T-helper 1 cell treated with Interleukin-12 subunit alpha and Interleukin-12 subunit beta and Interleukin-4 antibody, amounts not matched to agents 30 μg/mL and 1 μg/mL, for 36 hours (primary cell): ENCODE data around the gene PMFBP1.

Source experiments
- H3K27ac Mint-ChIP-seq: one replicate; pipeline ENCODE4 v1.8.0; 2021; ENCODE audit warnings: mild to moderate bottlenecking, mixed read lengths
- H3K27me3 Mint-ChIP-seq: one replicate; pipeline ENCODE4 v1.8.0; 2021; ENCODE audit warnings: low read depth, mixed read lengths
- H3K36me3 Mint-ChIP-seq: one replicate; pipeline ENCODE4 v1.8.0; 2021; ENCODE audit warnings: low read depth, mixed read lengths
- H3K4me1 Mint-ChIP-seq: one replicate; pipeline ENCODE4 v1.8.0; 2021; ENCODE audit warnings: low read depth, mixed read lengths
- H3K4me3 Mint-ChIP-seq: one replicate; pipeline ENCODE4 v1.8.0; 2021; ENCODE audit warnings: mild to moderate bottlenecking, moderate library complexity, mixed read lengths
- H3K9me3 Mint-ChIP-seq: one replicate; pipeline ENCODE4 v1.8.0; 2021; ENCODE audit warnings: mixed read lengths

Gene PMFBP1

GRCh38 chr16:72168365-72168764 is 3.6 kb downstream of the PMFBP1 start:
- Mint-ChIP-seq H3K4me3 (no peak overlapping the region), H3K27me3 (peaks cover 1% of the 10 kb centered on the region), H3K36me3 (no peaks in the 10 kb centered on the region)

DNA sequence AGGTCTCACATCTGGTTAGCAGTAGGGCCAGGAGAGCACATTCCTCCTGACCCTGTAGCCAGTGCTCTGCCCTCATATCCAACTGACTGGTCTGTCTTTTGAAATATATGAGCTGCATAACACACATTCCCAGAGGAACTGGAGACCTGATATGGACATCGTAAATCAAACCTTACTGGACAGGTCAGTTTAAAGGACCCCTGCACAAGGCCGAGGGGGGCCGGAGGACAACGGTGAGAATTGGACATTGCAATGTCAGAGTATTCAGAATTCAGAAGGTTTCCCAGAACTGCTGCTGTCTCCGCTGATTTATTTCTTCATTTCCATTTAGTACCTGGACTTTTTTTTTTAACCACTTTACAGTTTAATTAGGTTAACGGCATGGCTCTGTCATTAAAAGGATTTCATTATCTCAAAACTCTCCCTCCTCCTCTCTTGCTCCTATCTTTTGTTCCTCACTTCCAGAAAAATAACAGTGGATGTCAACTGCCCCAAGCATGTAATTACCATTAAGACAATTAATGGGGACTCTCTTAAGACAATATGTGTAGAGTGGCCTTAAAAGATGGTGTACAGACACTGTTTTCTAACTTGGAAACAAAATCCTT is 4.9 kb downstream of the PMFBP1 start:
- Mint-ChIP-seq H3K9me3 (no peaks in the 10 kb centered on the region), H3K36me3 (no peaks in the 10 kb centered on the region), H3K4me1 (no peaks in the 10 kb centered on the region), H3K4me3 (no peak overlapping the region), H3K27ac (no peak overlapping the region), H3K27me3 (peaks cover 7% of the 10 kb centered on the region)

More at GRCh38 chr16:72168365-72168764, 3.6 kb downstream of the PMFBP1 start:
- Mint-ChIP-seq H3K27ac (no peak overlapping the region), H3K9me3 (peaks cover 3% of the 10 kb centered on the region), H3K4me1 (no peaks in the 10 kb centered on the region)

DNA sequence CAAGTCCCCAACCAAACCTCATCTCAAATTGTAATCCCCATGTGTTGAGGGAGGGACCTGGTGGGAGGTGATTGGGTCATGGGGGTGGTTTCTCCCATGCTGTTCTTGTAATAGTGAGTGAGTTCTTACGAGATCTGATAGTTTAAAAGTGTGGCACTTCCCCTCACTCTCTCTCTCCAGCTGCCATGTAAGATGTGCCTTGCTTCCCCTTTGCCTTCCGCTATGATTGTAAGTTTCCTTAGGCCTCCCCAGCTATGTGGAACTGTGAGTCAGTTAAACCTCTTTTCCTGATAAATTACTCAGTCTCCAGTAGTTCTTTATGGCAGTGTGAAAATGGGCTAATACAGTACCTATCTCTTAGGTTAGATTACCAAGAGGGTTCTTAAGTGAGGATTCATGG is 5.8 kb downstream of the PMFBP1 start:
- Mint-ChIP-seq H3K4me1 (no peaks in the 10 kb centered on the region), H3K27ac (no peak overlapping the region), H3K27me3 (peaks cover 9% of the 10 kb centered on the region), H3K9me3 (no peaks in the 10 kb centered on the region), H3K4me3 (no peak overlapping the region), H3K36me3 (no peaks in the 10 kb centered on the region)

- no peaks in the 10 kb centered on the region for H3K9me3 Mint-ChIP-seq
These were observed 7.3 kb downstream of the PMFBP1 start for GRCh38 chr16:72164691-72165090.

DNA sequence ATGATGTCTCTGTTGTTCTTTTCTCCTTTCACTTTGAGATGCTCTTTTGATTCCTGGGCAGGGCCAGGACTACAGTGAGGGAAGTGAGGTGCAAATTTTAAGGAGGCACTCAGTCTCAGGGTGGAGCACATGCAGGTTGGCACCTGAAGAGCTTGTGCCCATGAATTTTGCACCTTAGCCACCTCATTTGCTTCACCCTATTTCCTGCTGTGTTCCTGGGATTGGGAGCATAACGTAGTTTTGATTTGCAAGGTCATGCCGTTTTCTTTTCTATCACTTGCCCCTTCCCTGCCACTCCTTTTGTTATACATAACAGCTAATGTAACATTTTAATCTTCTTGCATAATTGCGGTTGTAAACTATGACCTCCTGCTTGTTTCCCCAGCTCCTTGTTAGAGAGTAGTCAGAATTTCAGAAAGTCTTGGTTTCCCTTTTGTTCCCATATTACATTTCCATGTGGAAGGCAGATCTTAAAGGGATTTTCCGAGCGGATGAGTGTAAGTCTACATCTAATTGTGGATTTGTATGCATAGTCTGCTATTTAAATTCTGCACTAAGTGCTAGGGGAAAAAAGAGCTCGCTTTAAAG is 9.8 kb downstream of the PMFBP1 start:
- H3K9me3 Mint-ChIP-seq = no peaks in the 10 kb centered on the region
- no peaks in the 10 kb centered on the region for H3K4me1 Mint-ChIP-seq
- no peak overlapping the region for H3K27ac Mint-ChIP-seq
- no peak overlapping the region for H3K4me3 Mint-ChIP-seq
- H3K36me3 Mint-ChIP-seq = no peaks in the 10 kb centered on the region
- H3K27me3 Mint-ChIP-seq = peaks cover 9% of the 10 kb centered on the region

More at GRCh38 chr16:72164691-72165090, 7.3 kb downstream of the PMFBP1 start:
- Mint-ChIP-seq H3K36me3 (no peaks in the 10 kb centered on the region), H3K27me3 (peaks cover 9% of the 10 kb centered on the region), H3K27ac (no peak overlapping the region), H3K4me3 (no peak overlapping the region), H3K4me1 (no peaks in the 10 kb centered on the region)

DNA sequence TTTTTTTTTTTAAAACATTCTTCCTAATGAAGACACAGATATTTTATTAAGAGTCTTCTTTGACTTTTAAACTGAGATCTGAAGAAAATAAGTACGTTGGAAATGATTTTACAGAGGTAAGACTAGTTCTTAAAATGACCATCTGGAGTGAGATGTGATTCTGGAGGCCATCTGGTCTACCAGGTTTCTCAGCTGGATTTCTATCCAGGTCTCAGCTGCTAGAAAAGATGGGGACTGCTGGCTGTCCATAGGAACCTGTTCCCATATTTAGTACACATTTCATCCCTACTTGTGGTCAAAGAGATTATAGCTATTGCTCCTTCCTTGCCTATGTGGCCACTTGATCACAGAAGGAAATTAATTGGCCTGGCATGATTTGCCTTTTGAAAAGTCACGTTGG is 12.2 kb downstream of the PMFBP1 start:
- H3K4me3 Mint-ChIP-seq = no peak overlapping the region
- H3K4me1 Mint-ChIP-seq = no peaks in the 10 kb centered on the region
- H3K27me3 Mint-ChIP-seq = peaks cover 9% of the 10 kb centered on the region
- no peaks in the 10 kb centered on the region for H3K36me3 Mint-ChIP-seq
- H3K9me3 Mint-ChIP-seq = no peaks in the 10 kb centered on the region
- no peak overlapping the region for H3K27ac Mint-ChIP-seq

GRCh38 chr16:72159386-72159785 is 12.6 kb downstream of the PMFBP1 start:
- Mint-ChIP-seq H3K27ac (no peak overlapping the region), H3K27me3 (peaks cover 9% of the 10 kb centered on the region), H3K4me1 (no peaks in the 10 kb centered on the region), H3K36me3 (no peaks in the 10 kb centered on the region), H3K9me3 (no peaks in the 10 kb centered on the region), H3K4me3 (no peak overlapping the region)

- H3K27ac Mint-ChIP-seq = no peak overlapping the region
- no peaks in the 10 kb centered on the region for H3K9me3 Mint-ChIP-seq
- H3K27me3 Mint-ChIP-seq = peaks cover 4% of the 10 kb centered on the region
- H3K36me3 Mint-ChIP-seq = no peaks in the 10 kb centered on the region
- H3K4me1 Mint-ChIP-seq = no peaks in the 10 kb centered on the region
- no peak overlapping the region for H3K4me3 Mint-ChIP-seq
These were observed 22.1 kb downstream of the PMFBP1 start for GRCh38 chr16:72149676-72150464.

DNA sequence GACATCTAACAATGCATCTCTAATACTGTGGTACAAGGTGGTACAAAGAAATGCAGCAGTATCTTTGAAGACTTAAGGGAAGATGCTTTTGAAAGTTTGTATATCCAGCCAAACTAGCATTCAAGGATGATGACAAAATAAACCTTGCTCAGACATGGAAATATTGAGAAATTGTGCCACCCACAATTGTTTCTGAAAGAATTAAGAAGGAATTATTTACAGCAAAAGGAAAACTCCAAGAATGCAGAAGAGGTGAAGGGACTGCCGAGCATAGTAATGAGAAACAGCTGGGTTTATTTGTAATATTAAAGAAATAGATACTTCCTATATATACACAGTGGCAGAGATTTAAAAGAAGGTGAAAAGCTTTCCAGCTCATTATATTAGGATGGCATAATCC is 29.5 kb downstream of the PMFBP1 start:
- no peak overlapping the region for H3K4me3 Mint-ChIP-seq
- no peaks in the 10 kb centered on the region for H3K36me3 Mint-ChIP-seq
- H3K9me3 Mint-ChIP-seq = no peaks in the 10 kb centered on the region
- H3K27ac Mint-ChIP-seq = no peak overlapping the region
- H3K27me3 Mint-ChIP-seq = peaks cover 6% of the 10 kb centered on the region
- no peaks in the 10 kb centered on the region for H3K4me1 Mint-ChIP-seq

DNA sequence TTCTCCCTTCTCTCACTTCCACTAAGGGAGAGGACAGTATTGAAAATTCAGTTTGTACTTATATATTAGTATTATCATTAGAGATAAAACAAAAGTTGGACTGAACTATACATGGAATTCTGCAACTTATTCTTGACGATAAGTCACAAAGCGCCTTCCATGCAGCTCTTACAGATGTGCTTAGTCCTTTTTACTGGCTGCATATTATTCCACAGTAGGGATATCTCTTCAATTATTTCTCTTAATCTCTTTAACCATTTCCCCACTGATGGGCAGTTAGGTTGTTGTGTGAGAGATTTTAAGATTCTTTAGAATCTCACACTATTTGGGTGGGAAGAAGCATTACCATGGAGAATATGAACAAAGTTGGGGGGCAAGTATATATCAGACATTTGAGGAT is 32.0 kb downstream of the PMFBP1 start:
- Mint-ChIP-seq H3K4me1 (no peaks in the 10 kb centered on the region), H3K9me3 (no peaks in the 10 kb centered on the region), H3K27ac (no peak overlapping the region), H3K4me3 (no peak overlapping the region), H3K27me3 (peaks cover 2% of the 10 kb centered on the region), H3K36me3 (no peaks in the 10 kb centered on the region)

DNA sequence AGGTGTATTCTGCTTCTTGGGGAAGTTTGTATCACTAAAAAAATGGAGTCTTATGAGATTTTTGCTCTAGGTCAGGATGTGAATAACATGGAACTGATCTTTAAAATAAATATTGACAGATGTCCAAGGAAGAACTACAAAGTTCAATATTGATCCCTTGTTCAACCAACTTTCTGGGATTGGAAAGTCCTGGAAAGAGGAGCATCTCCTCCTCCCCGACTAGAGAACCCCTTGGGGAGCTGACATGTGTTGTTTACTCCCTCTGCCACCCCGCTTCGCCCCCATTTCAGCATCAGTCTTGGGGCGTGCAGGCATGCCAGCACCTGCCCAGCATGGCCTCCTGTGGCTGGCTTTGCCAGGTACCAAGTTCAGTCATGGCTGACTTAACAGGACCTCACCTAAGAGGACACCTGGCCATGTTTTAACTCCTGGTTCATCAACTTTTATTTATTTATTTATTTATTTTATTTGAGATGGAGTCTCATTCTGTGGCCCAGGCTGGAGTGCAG is 33.8 kb downstream of the PMFBP1 start:
- no peaks in the 10 kb centered on the region for H3K4me1 Mint-ChIP-seq
- no peaks in the 10 kb centered on the region for H3K9me3 Mint-ChIP-seq
- H3K27me3 Mint-ChIP-seq = no peaks in the 10 kb centered on the region
- no peak overlapping the region for H3K27ac Mint-ChIP-seq
- no peak overlapping the region for H3K4me3 Mint-ChIP-seq
- no peaks in the 10 kb centered on the region for H3K36me3 Mint-ChIP-seq

GRCh38 chr16:72137380-72138063 is 34.4 kb downstream of the PMFBP1 start:
- no peak overlapping the region for H3K4me3 Mint-ChIP-seq
- H3K9me3 Mint-ChIP-seq = no peaks in the 10 kb centered on the region
- H3K36me3 Mint-ChIP-seq = no peaks in the 10 kb centered on the region
- H3K27me3 Mint-ChIP-seq = no peaks in the 10 kb centered on the region
- H3K27ac Mint-ChIP-seq = no peak overlapping the region
- H3K4me1 Mint-ChIP-seq = no peaks in the 10 kb centered on the region

GRCh38 chr16:72134507-72134906 is 37.4 kb downstream of the PMFBP1 start:
- no peaks in the 10 kb centered on the region for H3K4me1 Mint-ChIP-seq
- no peak overlapping the region for H3K27ac Mint-ChIP-seq
- H3K27me3 Mint-ChIP-seq = no peaks in the 10 kb centered on the region
- H3K4me3 Mint-ChIP-seq = no peak overlapping the region
- no peaks in the 10 kb centered on the region for H3K36me3 Mint-ChIP-seq
- H3K9me3 Mint-ChIP-seq = no peaks in the 10 kb centered on the region

GRCh38 chr16:72132726-72133125 is 39.2 kb downstream of the PMFBP1 start:
- H3K27ac Mint-ChIP-seq = no peak overlapping the region
- no peaks in the 10 kb centered on the region for H3K4me1 Mint-ChIP-seq
- peaks cover 5% of the 10 kb centered on the region for H3K27me3 Mint-ChIP-seq
- H3K4me3 Mint-ChIP-seq = no peak overlapping the region
- no peaks in the 10 kb centered on the region for H3K9me3 Mint-ChIP-seq
- no peaks in the 10 kb centered on the region for H3K36me3 Mint-ChIP-seq
